Keratinocyte (primary cell): ENCODE data around the gene PEAK3. TPM values are rescaled to one million over a fixed set of nuclear protein-coding genes. Genes with fewer than 3 reads are reported as not detected.
A peak's percentile ranks its signal among the peaks of the same experiment; 100 is the strongest.

ENCODE experiments used
- DNase-seq: peaks from one replicate; pipeline ENCODE4 v3.0.0-alpha.2; 2011; ENCODE audit warnings: low read depth, missing footprints, low spot score
- FAIRE-seq: peaks from 2 replicates; lab custom pipeline; 2011; peaks lifted over from hg19 to GRCh38; lab: Jason Lieb, UNC
- H2AFZ ChIP-seq: 2 replicates; pipeline ENCODE4 v1.6.0; 2012; ENCODE audit warnings: low read length, control low read depth, inconsistent platforms; ENCODE audit not compliant: control insufficient read depth
- H3K27ac ChIP-seq: 2 replicates; pipeline ENCODE4 v1.5.1; 2011; ENCODE audit warnings: low read length; ENCODE audit not compliant: control insufficient read depth, insufficient read depth
- H3K27me3 ChIP-seq: 3 replicates; pipeline ENCODE4 v1.6.0; 2011; ENCODE audit warnings: low read length; ENCODE audit not compliant: control insufficient read depth, insufficient read depth; ENCODE audit errors: extremely low read depth
- H3K36me3 ChIP-seq, 2 experiments: 2 replicates in 1 of 2; 3 replicates in 1 of 2; pipeline ENCODE4 v1.5.1; 2011; ENCODE audit warnings: low read length in 2 of 2, mild to moderate bottlenecking in 1 of 2; ENCODE audit not compliant: control insufficient read depth in 2 of 2, insufficient read depth in 2 of 2; ENCODE audit errors: extremely low read depth in 1 of 2
- H3K4me1 ChIP-seq: 3 replicates; pipeline ENCODE4 v1.5.1; 2011; ENCODE audit warnings: low read length; ENCODE audit not compliant: control insufficient read depth, insufficient read depth; ENCODE audit errors: extremely low read depth
- H3K4me2 ChIP-seq: 3 replicates; pipeline ENCODE4 v1.6.0; 2011; ENCODE audit warnings: low read depth, low read length; ENCODE audit not compliant: control insufficient read depth, insufficient read depth; ENCODE audit errors: extremely low read depth
- H3K4me3 ChIP-seq, 3 experiments: fragments of 200-600 bp in 1 of 3; sonication (generic) in 1 of 3; 2 replicates in 2 of 3; 3 replicates in 1 of 3; pipeline ENCODE4 v1.5.1; 2011 to 2016; ENCODE audit warnings: low read length in 3 of 3, mild to moderate bottlenecking in 3 of 3, control low read depth in 2 of 3, inconsistent platforms in 1 of 3, low read depth in 1 of 3, mixed read lengths in 1 of 3, mixed run types in 1 of 3, moderate library complexity in 1 of 3; ENCODE audit not compliant: control insufficient read depth in 2 of 3, insufficient read depth in 2 of 3; ENCODE audit errors: extremely low read depth in 1 of 3
- H3K79me2 ChIP-seq: 2 replicates; pipeline ENCODE4 v1.6.0; 2012; ENCODE audit warnings: low read length; ENCODE audit not compliant: control insufficient read depth, insufficient read depth
- H3K9ac ChIP-seq: 3 replicates; pipeline ENCODE4 v1.6.0; 2011; ENCODE audit warnings: low read length; ENCODE audit not compliant: control insufficient read depth, insufficient read depth; ENCODE audit errors: extremely low read depth
- H3K9me1 ChIP-seq: 3 replicates; pipeline ENCODE4 v1.6.0; 2011; ENCODE audit warnings: low read length; ENCODE audit not compliant: control insufficient read depth, insufficient read depth; ENCODE audit errors: extremely low read depth
- H3K9me3 ChIP-seq: 2 replicates; pipeline ENCODE4 v1.5.1; 2012; ENCODE audit warnings: low read depth, low read length; ENCODE audit not compliant: control insufficient read depth
- H4K20me1 ChIP-seq: 3 replicates; pipeline ENCODE4 v1.6.0; 2011; ENCODE audit warnings: low read length; ENCODE audit not compliant: control insufficient read depth, insufficient read depth; ENCODE audit errors: extremely low read depth
- EZH2 ChIP-seq: IDR thresholded peaks from one replicate; pipeline ENCODE4 v1.6.1; 2012; ENCODE audit warnings: inconsistent platforms, mild to moderate bottlenecking, low read length, moderate library complexity
- dilution Hi-C: fragments of 300-500 bp; cut with MboI; formaldehyde crosslinking; loops from one replicate; pipeline ENCODE4 v1.7.0; 2020; ENCODE audit warnings: low sequenced_read_pairs; ENCODE audit not compliant: extremely low pct_ligation_motif_present
- polyA plus RNA-seq, 5 experiments: library from polyadenylated mRNA; depleted of rRNA in 3 of 5; stranded (reverse) in 3 of 5; stranded (forward) in 1 of 5; unstranded in 1 of 5; fragments of >200 nt; gene quantifications; 1 replicate in 1 of 5; 2 replicates in 3 of 5; 3 replicates in 1 of 5; pipeline versions ENCODE4 v1.2.1 to v1.2.3, GENCODE V29; 2011 to 2012; ENCODE audit warnings: missing spikeins in 2 of 5, low read depth in 1 of 5, low replicate concordance in 1 of 5
- TF ChIP-seq, protein P1 (sequence below), 3 experiments: IDR thresholded peaks in 1 of 3; conservative IDR thresholded peaks in 1 of 3; optimal IDR thresholded peaks in 1 of 3; 2 replicates in 2 of 3; 3 replicates in 1 of 3; pipeline versions ENCODE3 to v1.5.1; 2011; ENCODE audit warnings: low read length in 3 of 3, mild to moderate bottlenecking in 3 of 3, moderate library complexity in 2 of 3, control low read depth in 1 of 3, inconsistent platforms in 1 of 3; ENCODE audit not compliant: insufficient read depth in 2 of 3; ENCODE audit errors: extremely low read depth in 1 of 3

PEAK3 gene
- polyA plus RNA-seq, 1 donor (not counting 4 experiments of a cell fraction or from before 2014, with no cell fraction given), result not detected

DNA sequence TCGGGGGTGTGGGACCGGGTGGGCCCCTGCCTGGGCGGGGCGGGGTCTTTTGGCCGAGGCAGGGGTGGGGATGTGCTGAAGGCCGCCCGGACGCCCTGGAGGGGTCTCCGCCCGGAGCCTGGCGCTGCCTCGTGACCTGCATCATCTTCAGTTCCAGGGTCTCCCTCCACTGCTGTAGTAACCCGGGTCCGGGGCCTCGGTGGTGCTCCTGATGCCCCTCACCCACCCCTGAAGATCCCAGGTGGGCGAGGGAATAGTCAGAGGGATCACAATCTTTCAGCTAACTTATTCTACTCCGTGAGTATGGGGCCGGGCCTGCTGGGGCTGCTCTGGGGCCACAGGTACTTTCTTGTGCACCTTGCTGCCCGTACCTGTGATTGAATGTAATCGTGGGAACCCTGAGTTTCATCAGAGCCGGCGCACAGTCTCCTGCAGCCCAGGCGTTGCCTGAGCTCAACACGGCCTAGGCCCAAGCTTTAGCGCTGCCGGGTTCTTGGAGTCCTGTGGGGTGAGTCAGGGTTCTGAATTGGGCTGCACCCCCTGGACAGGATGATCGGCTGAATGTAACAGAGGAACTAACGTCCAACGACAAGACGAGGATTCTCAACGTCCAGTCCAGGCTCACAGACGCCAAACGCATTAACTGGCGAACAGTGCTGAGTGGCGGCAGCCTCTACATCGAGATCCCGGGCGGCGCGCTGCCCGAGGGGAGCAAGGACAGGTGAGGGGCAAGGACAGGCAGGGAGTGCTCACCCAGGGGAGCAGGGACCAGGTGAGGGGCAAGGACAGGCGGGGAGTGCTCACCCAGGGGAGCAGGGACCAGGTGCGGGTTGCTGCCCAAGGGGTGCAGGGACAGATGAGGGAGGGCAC, 10.5 kb downstream of the PEAK3 start:
- peak overlapping the region; percentile 65 to 99 (median 76) for H3K4me3 ChIP-seq
- FAIRE-seq, result peak; percentile 56
- no peaks in the 10 kb centered on the region for H3K9me1 ChIP-seq

DNA sequence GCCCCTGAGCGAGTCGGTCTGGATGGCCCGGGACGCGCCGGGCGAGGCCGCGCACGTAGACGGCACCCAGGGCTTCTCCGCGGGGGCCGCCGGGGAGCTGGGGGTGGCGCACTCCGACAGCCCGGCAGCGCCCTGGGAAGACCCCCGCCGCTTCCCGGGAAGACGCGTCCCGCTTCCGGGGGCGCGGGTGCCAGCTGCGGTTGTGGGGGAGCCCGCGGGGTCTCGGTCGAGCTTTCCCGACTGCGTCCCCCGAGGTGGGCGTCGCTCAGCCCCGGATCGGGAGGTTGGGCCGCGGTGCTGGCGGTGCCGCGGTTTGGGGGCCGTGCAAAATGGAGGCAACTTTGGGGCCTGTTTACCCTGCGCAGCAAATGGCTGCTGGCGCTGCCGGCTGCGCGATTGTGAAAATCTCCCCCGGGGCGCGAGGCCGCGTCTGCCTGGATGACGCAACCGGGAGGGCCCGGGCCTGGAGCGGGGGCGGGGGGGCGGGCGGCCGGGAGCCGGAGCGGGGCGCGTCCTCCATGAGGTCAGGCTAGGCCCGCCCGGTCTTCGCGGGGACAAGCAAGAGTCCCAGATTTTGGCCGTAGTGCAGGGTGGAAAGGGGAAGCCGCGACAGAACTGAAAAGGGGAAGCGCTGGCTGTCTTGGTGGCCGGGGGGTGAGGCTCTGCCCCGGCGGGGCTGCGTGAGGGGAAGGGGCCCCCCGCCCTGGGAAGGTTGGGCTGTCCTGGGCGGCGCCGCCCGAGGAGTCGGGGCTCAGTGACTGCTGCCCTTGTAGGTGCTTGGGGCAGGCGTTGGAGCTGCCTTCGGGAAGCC, 11.3 kb downstream of the PEAK3 start:
- Histone ChIP-seq H3K27me3 (no peaks in the 10 kb centered on the region), H3K4me1 (peaks cover 18% of the 10 kb centered on the region), H3K9ac (peak overlapping the region; percentile 93), H3K9me3 (no peaks in the 10 kb centered on the region), H2AFZ (no peak overlapping the region), H3K9me1 (no peaks in the 10 kb centered on the region), H3K27ac (peak overlapping the region; percentile 79), H3K79me2 (peaks cover 44% of the 10 kb centered on the region), H3K4me2 (peak overlapping the region; percentile 92), H3K36me3 (peaks cover 11 to 16% of the 10 kb centered on the region in 2 experiments), H4K20me1 (peaks cover 33% of the 10 kb centered on the region), H3K4me3 (peak overlapping the region; percentile 89 to 99 (median 93))
- dilution Hi-C loops, result no loop called here
- FAIRE-seq, result no peak
- no peak for TF ChIP-seq EZH2
- TF ChIP-seq, protein P1, sequence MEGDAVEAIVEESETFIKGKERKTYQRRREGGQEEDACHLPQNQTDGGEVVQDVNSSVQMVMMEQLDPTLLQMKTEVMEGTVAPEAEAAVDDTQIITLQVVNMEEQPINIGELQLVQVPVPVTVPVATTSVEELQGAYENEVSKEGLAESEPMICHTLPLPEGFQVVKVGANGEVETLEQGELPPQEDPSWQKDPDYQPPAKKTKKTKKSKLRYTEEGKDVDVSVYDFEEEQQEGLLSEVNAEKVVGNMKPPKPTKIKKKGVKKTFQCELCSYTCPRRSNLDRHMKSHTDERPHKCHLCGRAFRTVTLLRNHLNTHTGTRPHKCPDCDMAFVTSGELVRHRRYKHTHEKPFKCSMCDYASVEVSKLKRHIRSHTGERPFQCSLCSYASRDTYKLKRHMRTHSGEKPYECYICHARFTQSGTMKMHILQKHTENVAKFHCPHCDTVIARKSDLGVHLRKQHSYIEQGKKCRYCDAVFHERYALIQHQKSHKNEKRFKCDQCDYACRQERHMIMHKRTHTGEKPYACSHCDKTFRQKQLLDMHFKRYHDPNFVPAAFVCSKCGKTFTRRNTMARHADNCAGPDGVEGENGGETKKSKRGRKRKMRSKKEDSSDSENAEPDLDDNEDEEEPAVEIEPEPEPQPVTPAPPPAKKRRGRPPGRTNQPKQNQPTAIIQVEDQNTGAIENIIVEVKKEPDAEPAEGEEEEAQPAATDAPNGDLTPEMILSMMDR (optimal IDR thresholded peaks at IDR 0.05 in 1 of 3, IDR thresholded peaks at IDR 0.05 in 1 of 3, conservative IDR thresholded peaks at IDR 0.05 in 1 of 3; ENCODE audit: extremely low read depth in 1 of 3, insufficient read depth in 2 of 3, low read length in 3 of 3), result no peak
- DNase-seq, result no peak

More for the DNA sequence above, 10.5 kb downstream of the PEAK3 start:
- Histone ChIP-seq H2AFZ (no peak overlapping the region), H3K4me2 (peak overlapping the region; percentile 92), H3K36me3 (peaks cover 11 to 16% of the 10 kb centered on the region in 2 experiments), H3K27ac (peak overlapping the region; percentile 75), H3K79me2 (peaks cover 44% of the 10 kb centered on the region), H4K20me1 (peaks cover 33% of the 10 kb centered on the region), H3K4me1 (peaks cover 18% of the 10 kb centered on the region), H3K27me3 (no peaks in the 10 kb centered on the region), H3K9ac (peak overlapping the region; percentile 93), H3K9me3 (no peaks in the 10 kb centered on the region)
- TF ChIP-seq, protein P1 (optimal IDR thresholded peaks at IDR 0.05 in 1 of 3, IDR thresholded peaks at IDR 0.05 in 1 of 3, conservative IDR thresholded peaks at IDR 0.05 in 1 of 3; ENCODE audit: extremely low read depth in 1 of 3, insufficient read depth in 2 of 3, low read length in 3 of 3), result no peak
- no peak for TF ChIP-seq EZH2
- dilution Hi-C loops, result no loop called here
- no peak for DNase-seq
